Left colon (tissue), 2 donors: Measurements from ENCODE around the gene ANKRD11. TPM values are rescaled to one million over a fixed set of nuclear protein-coding genes. Genes with fewer than 3 reads are reported as not detected.

Source experiments
- ATAC-seq: fragments of 200-7000 bp; cut with Tn5 transposase; one replicate; pipeline ENCODE4 v1.9.1; 2020; ENCODE audit warnings: mild to moderate bottlenecking, moderate library complexity
- DNase-seq, 2 donors: peaks; one replicate each; pipeline ENCODE4 v3.0.0-alpha.2; 2020
- intact Hi-C, 2 donors: fragments of 100-400 bp; cut with DNase I in 1 of 2; cut with micrococcal nuclease in 1 of 2; formaldehyde crosslinking; loops; one replicate each; pipeline versions ENCODE4 v1.11.2 to v1.14.0; 2022; cut with DNase I, micrococcal nuclease
- long read RNA-seq: library from polyadenylated mRNA; unstranded; transcript quantifications from one replicate; pipeline ENCODE4 v2.0.0, GENCODE V29; 2021
- total RNA-seq, 2 donors: library from RNA; stranded (reverse); fragmentation: NEBNext Ultra II Directional; extraction: Animal tissue kit (Norgen Biotek cat#: 25700); gene quantifications; one replicate each; pipeline ENCODE4 v1.2.1, GENCODE V29; 2021
- donor health status: DM: no; HTN: no; CAD: no.
- donor health status: DM: yes; HTN: yes; CAD: no.

Gene ANKRD11
- total RNA-seq = 100 to 1,000 TPM in 1 of 2 donors, 10 to 100 TPM in 1; 82.5 to 135 TPM
- long read RNA-seq, partial matches to known transcripts = 63 of 128 reads
- long read RNA-seq, other reads (novel, unspliced or antisense) = 60 of 128 reads

DNA sequence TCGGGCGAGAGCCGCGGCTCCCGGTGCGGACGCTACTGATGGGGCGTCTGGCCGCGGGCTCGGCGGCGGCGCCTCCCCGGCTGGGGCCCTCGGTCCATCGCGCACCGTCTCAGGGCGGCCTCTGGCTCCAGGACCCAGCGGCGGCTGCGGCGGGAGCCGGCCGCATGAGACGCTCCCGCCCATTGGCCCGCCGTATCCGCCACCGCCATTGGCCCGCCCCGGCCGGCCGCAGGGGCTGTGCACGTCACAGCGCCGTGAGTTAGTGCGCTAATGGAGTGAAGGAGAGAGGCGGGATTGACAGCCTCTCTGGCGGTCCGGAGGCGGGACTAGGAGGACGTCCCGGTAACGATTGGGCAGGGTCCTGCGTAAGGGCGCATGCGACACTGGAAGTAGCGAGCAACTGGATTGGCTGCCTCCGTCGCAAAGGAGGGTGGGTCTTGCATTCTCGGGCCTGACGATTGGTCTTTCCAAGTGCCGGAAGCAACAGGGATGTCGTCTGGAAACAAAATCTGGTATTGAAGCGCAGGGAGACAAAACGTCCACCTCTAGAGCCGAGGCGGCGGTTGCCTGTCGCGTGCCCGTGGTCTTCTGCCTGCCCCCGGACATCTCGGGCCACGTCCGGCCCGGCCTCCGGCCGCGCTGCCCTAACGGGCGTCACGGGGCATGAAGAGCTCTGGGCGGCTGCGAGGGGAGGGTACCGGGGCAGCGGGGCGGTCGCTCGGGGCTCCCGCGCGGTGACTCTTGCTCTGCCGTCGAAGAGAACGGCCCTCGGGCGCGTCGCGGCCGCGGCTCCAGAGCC, at the start of gene ANKRD11:
Gene ANKRD11 (minus strand): TSS at position 123 of the 799 bp plus-strand sequence. CDS start 173,542 bp downstream, outside the sequence.
- peak; percentile 96 to 100 for DNase-seq
- intact Hi-C loops = no loop called here
- ATAC-seq = peak; percentile 91

GRCh38 chr16:89538286-89538685, 47.9 kb upstream of the ANKRD11 start:
- DNase-seq = no peak
- intact Hi-C loops = no loop called here
- ATAC-seq = no peak

GRCh38 chr16:89537549-89537925, 47.2 kb upstream of the ANKRD11 start:
- ATAC-seq (no peak), DNase-seq (no peak)
- intact Hi-C loops = no loop called here

DNA sequence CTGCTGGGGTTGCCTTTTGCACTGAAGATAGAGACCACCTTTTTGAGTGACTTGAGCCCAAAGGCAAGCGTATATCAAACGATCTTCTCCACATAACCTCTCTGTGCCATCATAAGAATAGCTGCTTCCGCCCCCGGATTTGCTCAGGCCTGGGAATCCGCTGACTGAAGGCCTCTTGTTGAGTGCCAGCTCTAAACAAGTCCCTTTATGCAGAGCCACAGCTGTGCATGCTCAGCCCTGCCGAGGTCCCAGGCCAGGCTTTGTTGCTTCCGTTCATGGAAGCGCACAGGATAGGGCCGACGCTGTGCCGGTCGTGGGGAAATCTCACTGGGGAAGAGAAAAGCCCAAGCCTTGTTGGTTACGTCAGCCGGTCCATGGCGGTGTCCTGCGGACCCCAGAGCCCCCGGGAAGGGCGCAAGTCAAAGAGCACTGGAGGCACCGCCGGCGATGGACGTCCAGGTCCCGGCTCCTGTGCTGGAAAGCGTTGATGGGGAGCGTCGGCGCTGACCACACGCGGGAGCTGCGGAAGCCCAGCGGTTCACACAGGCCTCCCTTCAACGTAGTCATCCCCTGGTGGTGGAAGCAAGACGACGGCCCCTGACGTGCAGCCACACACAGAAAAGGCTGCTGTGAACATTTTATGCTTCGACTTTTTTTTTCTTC, 46.7 kb upstream of the ANKRD11 start:
- intact Hi-C loops = no loop called here
- ATAC-seq (no peak), DNase-seq (no peak)

- ATAC-seq (peak; percentile 90), DNase-seq (peak; percentile 71 to 77)
- intact Hi-C loops = no loop called here
Observed at GRCh38 chr16:89536371-89536770, 46.0 kb upstream of the ANKRD11 start.

DNA sequence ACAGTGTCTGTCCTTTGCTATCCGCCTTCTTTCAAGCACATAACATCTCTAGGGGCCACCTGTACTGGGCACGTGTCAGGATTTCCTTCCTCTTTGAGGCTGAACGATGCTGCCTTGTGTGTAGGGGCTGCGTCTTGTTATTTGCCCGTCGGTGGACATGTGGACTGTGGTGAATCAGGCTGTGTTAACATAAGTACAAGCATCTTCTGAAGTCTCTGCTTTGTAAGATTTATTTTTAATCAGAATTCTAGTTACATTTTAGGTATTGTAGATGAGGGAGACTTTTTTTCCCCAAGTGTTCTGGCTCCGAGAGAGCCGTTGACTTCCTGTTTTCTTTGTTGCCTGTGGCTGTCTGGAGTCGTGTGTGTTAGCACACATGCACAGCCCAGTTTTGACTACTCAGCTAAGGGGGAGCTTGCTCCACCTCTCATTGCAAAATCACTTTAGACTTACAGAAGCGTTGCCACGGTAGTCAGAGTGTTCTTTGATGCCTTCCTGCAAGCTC, 43.9 kb upstream of the ANKRD11 start:
- ATAC-seq (no peak), DNase-seq (no peak)
- intact Hi-C loops = no loop called here

- intact Hi-C loops = no loop called here
- DNase-seq (no peak), ATAC-seq (no peak)
Observed at GRCh38 chr16:89531821-89532526, 41.6 kb upstream of the ANKRD11 start.

DNA sequence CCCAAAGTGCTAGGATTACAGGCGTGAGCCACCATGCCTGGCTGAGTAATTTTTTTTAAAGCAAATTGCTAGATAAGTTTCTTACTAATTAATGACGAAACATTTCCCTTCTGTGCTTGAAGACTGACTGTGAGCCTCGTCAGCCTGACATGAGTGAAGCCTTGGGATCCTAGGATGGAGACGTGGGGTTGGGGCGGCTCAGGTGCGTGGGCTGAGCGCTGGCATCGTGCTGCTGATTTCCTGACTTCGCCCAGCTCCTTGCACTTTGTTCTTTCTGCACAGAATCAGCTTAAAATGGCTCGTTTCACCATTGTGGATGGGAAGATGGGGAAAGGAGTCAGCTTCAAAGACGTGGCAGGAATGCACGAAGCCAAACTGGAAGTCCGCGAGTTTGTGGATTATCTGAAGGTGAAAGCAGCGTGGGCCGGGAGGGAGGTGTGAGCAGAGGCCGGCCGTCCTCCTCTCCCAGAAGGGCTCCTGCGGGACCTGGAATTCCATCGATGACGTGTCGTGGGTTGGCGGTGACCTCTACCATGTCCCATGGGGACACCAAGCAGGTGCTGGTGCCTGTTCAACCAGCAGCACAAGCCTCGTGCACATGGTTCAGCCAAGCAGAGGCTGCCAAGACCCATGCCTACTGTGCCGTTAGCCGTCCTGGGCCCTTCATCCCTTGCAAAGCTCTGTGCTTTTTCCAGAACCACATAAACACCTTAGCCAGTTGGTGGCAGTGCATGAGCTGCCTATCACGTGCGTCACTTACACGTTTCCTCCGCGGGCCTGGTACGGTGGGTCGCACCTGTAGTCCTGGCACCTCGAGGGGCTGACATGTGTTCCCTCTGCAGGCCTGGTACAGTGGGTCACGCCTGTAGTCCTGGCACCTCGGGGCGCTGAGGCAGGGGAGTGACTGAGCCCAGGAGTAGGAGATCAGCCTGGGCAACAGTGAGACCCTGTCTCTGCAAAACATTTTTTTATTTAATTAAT, 40.3 kb upstream of the ANKRD11 start:
- intact Hi-C loops = no loop called here
- DNase-seq (no peak), ATAC-seq (no peak)

DNA sequence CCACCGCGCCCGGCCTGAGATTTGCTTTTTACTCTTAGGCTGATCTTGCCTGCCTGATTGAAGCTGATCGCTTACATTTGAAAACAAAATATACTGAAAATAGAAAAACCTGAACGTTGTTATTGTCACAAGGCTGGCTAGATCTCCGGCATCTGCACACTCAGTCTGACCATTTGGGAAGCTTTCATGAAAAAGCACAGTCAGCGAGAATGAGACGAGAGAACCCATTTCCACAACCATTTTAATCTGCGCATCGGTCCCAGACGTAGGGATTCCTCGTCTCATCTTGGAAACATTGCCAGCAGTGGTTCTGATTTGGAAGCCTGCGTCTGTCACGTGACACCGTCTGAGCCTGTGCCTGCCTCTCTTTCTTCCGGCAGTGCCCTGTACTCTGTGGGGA, 38.7 kb upstream of the ANKRD11 start:
- intact Hi-C loops = no loop called here
- ATAC-seq (no peak), DNase-seq (no peak)

DNA sequence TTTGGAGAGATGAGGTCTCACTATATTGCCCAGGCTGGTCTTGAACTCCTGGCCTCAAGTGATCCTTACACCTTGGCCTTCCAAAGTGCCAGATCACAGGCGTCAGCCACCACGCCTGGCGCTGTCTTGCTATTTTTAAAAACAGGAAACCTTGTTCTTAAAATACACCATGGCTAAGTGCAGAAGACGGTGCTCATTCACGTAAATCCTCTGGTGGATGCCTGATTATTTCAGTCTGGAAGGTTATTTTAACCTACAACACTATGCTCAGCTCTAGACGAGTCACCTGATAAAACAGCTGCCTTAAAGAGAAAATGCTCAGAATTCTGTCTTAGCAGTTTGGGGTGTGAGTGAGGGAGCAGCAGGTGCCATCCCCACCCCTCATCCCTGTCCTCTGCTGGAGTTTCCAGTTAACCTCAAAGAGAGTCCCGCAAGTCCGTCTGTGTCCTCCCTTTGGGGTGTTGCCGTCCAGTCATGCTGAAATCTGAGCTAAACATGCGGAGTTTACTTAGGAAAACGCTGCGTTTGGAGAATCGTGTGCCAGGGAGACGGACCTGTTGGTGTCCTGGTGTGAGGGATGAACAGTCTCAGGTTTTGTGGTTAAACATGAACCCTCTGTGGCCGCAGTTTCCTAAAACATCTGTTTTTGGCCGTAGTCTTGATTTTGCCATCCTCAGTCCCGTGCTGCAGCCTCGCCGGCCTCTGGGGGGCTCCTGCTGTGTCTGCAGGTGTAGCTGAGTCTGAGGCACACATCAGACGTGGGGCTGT, 35.0 kb upstream of the ANKRD11 start:
- no peak for DNase-seq

GRCh38 chr16:89523680-89524344, 33.5 kb upstream of the ANKRD11 start:
- intact Hi-C loops = no loop called here
- no peak for DNase-seq
- ATAC-seq = no peak

More for the DNA sequence above, 35.0 kb upstream of the ANKRD11 start:
- intact Hi-C loops = no loop called here
- no peak for ATAC-seq

- DNase-seq (no peak), ATAC-seq (no peak)
- intact Hi-C loops = no loop called here
Observed at GRCh38 chr16:89522287-89522686, 31.9 kb upstream of the ANKRD11 start.

DNA sequence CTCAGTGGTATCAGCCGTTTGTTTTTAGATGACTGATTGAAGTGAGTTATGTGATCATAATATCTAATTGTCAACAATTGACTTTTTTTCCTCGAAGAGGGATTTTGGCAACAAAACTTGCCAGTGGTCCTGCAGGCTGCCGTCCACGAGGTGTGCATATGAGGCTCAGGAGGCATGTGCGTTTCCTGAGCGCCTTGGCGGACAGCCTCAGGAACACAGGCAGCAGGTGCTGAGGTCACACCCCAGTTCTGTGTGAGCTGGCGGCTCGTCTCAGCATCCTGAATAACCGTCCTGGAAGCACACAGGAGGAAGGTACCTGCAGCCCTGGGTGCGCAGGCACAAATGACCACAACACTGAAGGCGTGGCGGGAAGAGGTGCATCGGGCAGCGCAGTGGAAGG, 29.5 kb upstream of the ANKRD11 start:
- peak; percentile 22 for ATAC-seq
- DNase-seq = no peak
- intact Hi-C loops = no loop called here

GRCh38 chr16:89517128-89517527, 26.8 kb upstream of the ANKRD11 start:
- ATAC-seq (no peak), DNase-seq (no peak)
- intact Hi-C loops = no loop called here

GRCh38 chr16:89512453-89512852, 22.1 kb upstream of the ANKRD11 start:
- DNase-seq = no peak
- intact Hi-C loops = no loop called here
- no peak for ATAC-seq

- intact Hi-C loops = no loop called here
- no peak for ATAC-seq
- no peak for DNase-seq
Observed at GRCh38 chr16:89511374-89511773, 21.0 kb upstream of the ANKRD11 start.

- ATAC-seq (no peak), DNase-seq (no peak)
- intact Hi-C loops = no loop called here
Observed at GRCh38 chr16:89510526-89510925, 20.2 kb upstream of the ANKRD11 start.
